PFSK-1 (cell line): ENCODE results near the gene MAN2B1.

Source experiments
- POLR2AphosphoS5 ChIP-seq: IDR thresholded peaks from 2 replicates; pipeline ENCODE4 v1.6.1; 2012; ENCODE audit warnings: low read depth, mild to moderate bottlenecking, control low read depth, low read length, moderate library complexity
- REST ChIP-seq, 2 experiments: IDR thresholded peaks; 2 replicates each; pipeline versions ENCODE4 v1.6.1 to v1.8.0; 2011 to 2012; ENCODE audit warnings: low read depth in 2 of 2, low read length in 2 of 2, control low read depth in 1 of 2, inconsistent platforms in 1 of 2, mild to moderate bottlenecking in 1 of 2, moderate library complexity in 1 of 2; ENCODE audit not compliant: insufficient read depth in 1 of 2
- TAF1 ChIP-seq: IDR thresholded peaks from 2 replicates; pipeline ENCODE4 v1.6.1; 2012; ENCODE audit warnings: low read length, control low read depth, borderline replicate concordance; ENCODE audit not compliant: insufficient read depth

DNA sequence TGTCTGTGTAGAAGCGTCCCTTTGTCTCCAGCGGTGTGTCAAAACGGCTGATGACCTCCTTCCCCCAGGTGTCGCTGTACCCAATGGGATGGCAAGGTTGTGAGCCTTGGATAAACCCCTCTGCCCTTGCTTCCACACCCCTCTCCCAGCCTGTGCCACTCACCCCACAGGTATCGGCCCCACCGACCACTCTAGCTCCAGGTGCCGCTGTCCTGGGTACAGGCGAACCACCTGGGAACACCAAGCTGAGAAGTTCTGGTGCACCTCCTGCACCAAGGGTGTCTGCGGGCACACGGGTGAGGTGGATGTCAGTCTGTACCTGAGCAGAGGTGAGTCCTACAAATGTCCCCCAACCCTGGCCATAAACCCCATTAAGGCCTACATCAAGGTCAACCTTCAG, 16.6 kb downstream of the MAN2B1 start:
- TF ChIP-seq TAF1 (no peak), POLR2AphosphoS5 (no peak), REST (IDR thresholded peaks at IDR 0.05; ENCODE audit: insufficient read depth in 1 of 2, low read depth in 2 of 2, low read length in 2 of 2) (no peak)
